DOHH2 (cell line): Measurements from ENCODE around the gene DMD.

ENCODE experiments used
- EZH2phosphoT487 ChIP-seq: fragments of 200-600 bp; sonication (generic); IDR thresholded peaks from 2 replicates; pipeline ENCODE4 v1.6.1; 2017; ENCODE audit warnings: borderline replicate concordance, mild to moderate bottlenecking, antibody characterized with exemption, low read length, moderate library complexity, mixed read lengths
- TF ChIP-seq, protein P1 (sequence below): fragments of 200-600 bp; sonication (generic); IDR thresholded peaks from one replicate; pipeline ENCODE4 v1.5.1; 2014; ENCODE audit warnings: antibody characterized with exemption, mild to moderate bottlenecking, low read depth, low read length; ENCODE audit not compliant: poor library complexity, severe bottlenecking

- TF ChIP-seq, protein P1, sequence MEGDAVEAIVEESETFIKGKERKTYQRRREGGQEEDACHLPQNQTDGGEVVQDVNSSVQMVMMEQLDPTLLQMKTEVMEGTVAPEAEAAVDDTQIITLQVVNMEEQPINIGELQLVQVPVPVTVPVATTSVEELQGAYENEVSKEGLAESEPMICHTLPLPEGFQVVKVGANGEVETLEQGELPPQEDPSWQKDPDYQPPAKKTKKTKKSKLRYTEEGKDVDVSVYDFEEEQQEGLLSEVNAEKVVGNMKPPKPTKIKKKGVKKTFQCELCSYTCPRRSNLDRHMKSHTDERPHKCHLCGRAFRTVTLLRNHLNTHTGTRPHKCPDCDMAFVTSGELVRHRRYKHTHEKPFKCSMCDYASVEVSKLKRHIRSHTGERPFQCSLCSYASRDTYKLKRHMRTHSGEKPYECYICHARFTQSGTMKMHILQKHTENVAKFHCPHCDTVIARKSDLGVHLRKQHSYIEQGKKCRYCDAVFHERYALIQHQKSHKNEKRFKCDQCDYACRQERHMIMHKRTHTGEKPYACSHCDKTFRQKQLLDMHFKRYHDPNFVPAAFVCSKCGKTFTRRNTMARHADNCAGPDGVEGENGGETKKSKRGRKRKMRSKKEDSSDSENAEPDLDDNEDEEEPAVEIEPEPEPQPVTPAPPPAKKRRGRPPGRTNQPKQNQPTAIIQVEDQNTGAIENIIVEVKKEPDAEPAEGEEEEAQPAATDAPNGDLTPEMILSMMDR, result no peak
- no peak for TF ChIP-seq EZH2phosphoT487
Observed at GRCh38 chrX:32126997-32127396, 1084.4 kb downstream of the DMD start.
